GM23338 (cell line): ENCODE results near the gene RGS19. TPM values are rescaled to one million over a fixed set of nuclear protein-coding genes. Genes with fewer than 3 reads are reported as not detected.
A peak's percentile ranks its signal among the peaks of the same experiment; 100 is the strongest.

Experiments used
- ATAC-seq: fragments of 200-7000 bp; cut with Tn5 transposase; 3 replicates; pipeline ENCODE4 v1.9.1; 2020
- DNase-seq: peaks from one replicate; pipeline ENCODE4 v3.0.0-alpha.2; 2015; ENCODE audit warnings: low spot score
- H2AFZ ChIP-seq: fragments of 200-600 bp; sonication (generic); 2 replicates; pipeline ENCODE4 v1.8.0; 2016; ENCODE audit warnings: antibody characterized with exemption, mild to moderate bottlenecking, moderate library complexity
- H3F3A ChIP-seq: fragments of 200-600 bp; sonication (generic); replicated peaks from 2 replicates; pipeline ENCODE4 v1.8.0; 2017; ENCODE audit warnings: antibody characterized with exemption, mixed run types, low read depth
- H3K27ac ChIP-seq: fragments of 200-600 bp; sonication (generic); 2 replicates; pipeline ENCODE4 v1.6.1; 2016; ENCODE audit warnings: low read depth
- H3K27me3 ChIP-seq: fragments of 200-600 bp; sonication (generic); 2 replicates; pipeline ENCODE4 v1.8.0; 2016; ENCODE audit warnings: mild to moderate bottlenecking, mixed run types, moderate library complexity; ENCODE audit not compliant: insufficient read depth
- H3K36me3 ChIP-seq: fragments of 200-600 bp; sonication (generic); 2 replicates; pipeline ENCODE4 v1.8.0; 2016; ENCODE audit warnings: mild to moderate bottlenecking; ENCODE audit not compliant: insufficient read depth
- H3K4me1 ChIP-seq: fragments of 200-600 bp; sonication (generic); 2 replicates; pipeline ENCODE4 v1.8.0; 2016; ENCODE audit warnings: mild to moderate bottlenecking, moderate library complexity; ENCODE audit not compliant: insufficient read depth
- H3K4me2 ChIP-seq: fragments of 200-600 bp; sonication (generic); 2 replicates; pipeline ENCODE4 v1.7.1; 2017; ENCODE audit warnings: mixed run types
- H3K4me3 ChIP-seq: fragments of 200-600 bp; sonication (generic); 2 replicates; pipeline ENCODE4 v1.6.1; 2016; ENCODE audit warnings: mixed run types
- H3K79me2 ChIP-seq: fragments of 200-600 bp; sonication (generic); replicated peaks from 2 replicates; pipeline ENCODE4 v1.8.0; 2017; ENCODE audit warnings: mild to moderate bottlenecking; ENCODE audit not compliant: insufficient read depth
- H3K9me2 ChIP-seq: fragments of 200-600 bp; sonication (generic); 2 replicates; pipeline ENCODE4 v1.8.0; 2017; ENCODE audit not compliant: insufficient read depth
- H4K20me1 ChIP-seq: fragments of 200-600 bp; sonication (generic); replicated peaks from 2 replicates; pipeline ENCODE4 v1.8.0; 2017; ENCODE audit warnings: mild to moderate bottlenecking; ENCODE audit not compliant: insufficient read depth
- H3K27ac Mint-ChIP-seq: 2 replicates; pipeline ENCODE4 v1.8.0; 2020; ENCODE audit warnings: inconsistent platforms, mild to moderate bottlenecking, moderate library complexity, mixed read lengths
- H3K27me3 Mint-ChIP-seq: 3 replicates; pipeline ENCODE4 v1.8.0; 2022; ENCODE audit warnings: low read depth, mild to moderate bottlenecking, moderate library complexity, mixed read lengths, inconsistent platforms; ENCODE audit not compliant: insufficient read depth, poor library complexity
- H3K36me3 Mint-ChIP-seq: 3 replicates; pipeline ENCODE4 v1.8.0; 2021; ENCODE audit warnings: low read depth, mild to moderate bottlenecking, inconsistent platforms, moderate library complexity, mixed read lengths
- H3K4me1 Mint-ChIP-seq: 3 replicates; pipeline ENCODE4 v1.8.0; 2020; ENCODE audit warnings: mild to moderate bottlenecking, inconsistent platforms, mixed read lengths
- H3K4me3 Mint-ChIP-seq: 3 replicates; pipeline ENCODE4 v1.8.0; 2021; ENCODE audit warnings: moderate library complexity, mild to moderate bottlenecking, inconsistent platforms, mixed read lengths
- H3K9me3 Mint-ChIP-seq: 3 replicates; pipeline ENCODE4 v1.8.0; 2020; ENCODE audit warnings: moderate library complexity, mild to moderate bottlenecking, inconsistent platforms, mixed read lengths
- CREB1 ChIP-seq: fragments of 250-450 bp; sonication (Bioruptor Pico); IDR thresholded peaks from 2 replicates; pipeline ENCODE4 v1.5.0; 2020; ENCODE audit warnings: low read depth, mild to moderate bottlenecking, moderate library complexity
- ETS1 ChIP-seq: IDR thresholded peaks from 2 replicates; pipeline ENCODE4 v1.6.1; 2016; ENCODE audit warnings: antibody characterized with exemption
- EZH2phosphoT487 ChIP-seq: fragments of 200-600 bp; sonication (generic); IDR thresholded peaks from one replicate; pipeline ENCODE4 v1.8.1; 2018; ENCODE audit warnings: antibody characterized with exemption; ENCODE audit not compliant: unreplicated experiment
- JUNB ChIP-seq: IDR thresholded peaks from one replicate; pipeline ENCODE4 v1.6.1; 2016; ENCODE audit warnings: antibody characterized with exemption; ENCODE audit not compliant: unreplicated experiment
- NANOG ChIP-seq: IDR thresholded peaks from 2 replicates; pipeline ENCODE4 v1.6.1; 2016; ENCODE audit warnings: antibody characterized with exemption, borderline replicate concordance
- STAT1 ChIP-seq: IDR thresholded peaks from one replicate; pipeline ENCODE4 v1.6.1; 2016; ENCODE audit warnings: antibody characterized with exemption; ENCODE audit not compliant: unreplicated experiment
- polyA plus RNA-seq: library from polyadenylated mRNA; unstranded; fragments of >200 nt; fragmentation: Nextera tagmentation; extraction: Ambion mirVana; gene quantifications from 2 replicates; pipeline ENCODE4 v1.2.1, GENCODE V29; 2016
- total RNA-seq: library from RNA; depleted of rRNA; stranded (reverse); fragments of >200 nt; shearing (Covaris generic); gene quantifications from 2 replicates; pipeline ENCODE4 v1.2.3, GENCODE V29; 2014
- TF ChIP-seq, protein P1 (sequence below): fragments of 250-450 bp; sonication (Bioruptor Pico); IDR thresholded peaks from 2 replicates; pipeline ENCODE4 v1.5.0; 2020; ENCODE audit warnings: mild to moderate bottlenecking, moderate library complexity

RGS19 gene
- total and polyA plus RNA-seq, 2 experiments from 2014 or later: 13.1 to 19.7 TPM

GRCh38 chr20:64105846-64106434, 26.6 kb upstream of the RGS19 start:
- peaks cover 5% of the 10 kb centered on the region; the same call in 2 of the 3 replicates for H3K9me3 Mint-ChIP-seq
- Histone ChIP-seq H3K27me3 (peaks cover 16% of the 10 kb centered on the region), H2AFZ (no peak overlapping the region), H3K79me2 (no peaks in the 10 kb centered on the region), H3K27ac (no peak overlapping the region), H4K20me1 (no peaks in the 10 kb centered on the region), H3F3A (peaks cover 7% of the 10 kb centered on the region), H3K9me2 (no peaks in the 10 kb centered on the region), H3K4me1 (no peaks in the 10 kb centered on the region), H3K36me3 (no peaks in the 10 kb centered on the region), H3K4me3 (no peak overlapping the region), H3K4me2 (no peak overlapping the region)
- ATAC-seq (no peak), DNase-seq (peak; percentile 1)
- TF ChIP-seq EZH2phosphoT487: no peak
- TF ChIP-seq CREB1: no peak
- no peak for TF ChIP-seq JUNB
- no peak for TF ChIP-seq NANOG
- TF ChIP-seq STAT1: no peak
- TF ChIP-seq, protein P1, sequence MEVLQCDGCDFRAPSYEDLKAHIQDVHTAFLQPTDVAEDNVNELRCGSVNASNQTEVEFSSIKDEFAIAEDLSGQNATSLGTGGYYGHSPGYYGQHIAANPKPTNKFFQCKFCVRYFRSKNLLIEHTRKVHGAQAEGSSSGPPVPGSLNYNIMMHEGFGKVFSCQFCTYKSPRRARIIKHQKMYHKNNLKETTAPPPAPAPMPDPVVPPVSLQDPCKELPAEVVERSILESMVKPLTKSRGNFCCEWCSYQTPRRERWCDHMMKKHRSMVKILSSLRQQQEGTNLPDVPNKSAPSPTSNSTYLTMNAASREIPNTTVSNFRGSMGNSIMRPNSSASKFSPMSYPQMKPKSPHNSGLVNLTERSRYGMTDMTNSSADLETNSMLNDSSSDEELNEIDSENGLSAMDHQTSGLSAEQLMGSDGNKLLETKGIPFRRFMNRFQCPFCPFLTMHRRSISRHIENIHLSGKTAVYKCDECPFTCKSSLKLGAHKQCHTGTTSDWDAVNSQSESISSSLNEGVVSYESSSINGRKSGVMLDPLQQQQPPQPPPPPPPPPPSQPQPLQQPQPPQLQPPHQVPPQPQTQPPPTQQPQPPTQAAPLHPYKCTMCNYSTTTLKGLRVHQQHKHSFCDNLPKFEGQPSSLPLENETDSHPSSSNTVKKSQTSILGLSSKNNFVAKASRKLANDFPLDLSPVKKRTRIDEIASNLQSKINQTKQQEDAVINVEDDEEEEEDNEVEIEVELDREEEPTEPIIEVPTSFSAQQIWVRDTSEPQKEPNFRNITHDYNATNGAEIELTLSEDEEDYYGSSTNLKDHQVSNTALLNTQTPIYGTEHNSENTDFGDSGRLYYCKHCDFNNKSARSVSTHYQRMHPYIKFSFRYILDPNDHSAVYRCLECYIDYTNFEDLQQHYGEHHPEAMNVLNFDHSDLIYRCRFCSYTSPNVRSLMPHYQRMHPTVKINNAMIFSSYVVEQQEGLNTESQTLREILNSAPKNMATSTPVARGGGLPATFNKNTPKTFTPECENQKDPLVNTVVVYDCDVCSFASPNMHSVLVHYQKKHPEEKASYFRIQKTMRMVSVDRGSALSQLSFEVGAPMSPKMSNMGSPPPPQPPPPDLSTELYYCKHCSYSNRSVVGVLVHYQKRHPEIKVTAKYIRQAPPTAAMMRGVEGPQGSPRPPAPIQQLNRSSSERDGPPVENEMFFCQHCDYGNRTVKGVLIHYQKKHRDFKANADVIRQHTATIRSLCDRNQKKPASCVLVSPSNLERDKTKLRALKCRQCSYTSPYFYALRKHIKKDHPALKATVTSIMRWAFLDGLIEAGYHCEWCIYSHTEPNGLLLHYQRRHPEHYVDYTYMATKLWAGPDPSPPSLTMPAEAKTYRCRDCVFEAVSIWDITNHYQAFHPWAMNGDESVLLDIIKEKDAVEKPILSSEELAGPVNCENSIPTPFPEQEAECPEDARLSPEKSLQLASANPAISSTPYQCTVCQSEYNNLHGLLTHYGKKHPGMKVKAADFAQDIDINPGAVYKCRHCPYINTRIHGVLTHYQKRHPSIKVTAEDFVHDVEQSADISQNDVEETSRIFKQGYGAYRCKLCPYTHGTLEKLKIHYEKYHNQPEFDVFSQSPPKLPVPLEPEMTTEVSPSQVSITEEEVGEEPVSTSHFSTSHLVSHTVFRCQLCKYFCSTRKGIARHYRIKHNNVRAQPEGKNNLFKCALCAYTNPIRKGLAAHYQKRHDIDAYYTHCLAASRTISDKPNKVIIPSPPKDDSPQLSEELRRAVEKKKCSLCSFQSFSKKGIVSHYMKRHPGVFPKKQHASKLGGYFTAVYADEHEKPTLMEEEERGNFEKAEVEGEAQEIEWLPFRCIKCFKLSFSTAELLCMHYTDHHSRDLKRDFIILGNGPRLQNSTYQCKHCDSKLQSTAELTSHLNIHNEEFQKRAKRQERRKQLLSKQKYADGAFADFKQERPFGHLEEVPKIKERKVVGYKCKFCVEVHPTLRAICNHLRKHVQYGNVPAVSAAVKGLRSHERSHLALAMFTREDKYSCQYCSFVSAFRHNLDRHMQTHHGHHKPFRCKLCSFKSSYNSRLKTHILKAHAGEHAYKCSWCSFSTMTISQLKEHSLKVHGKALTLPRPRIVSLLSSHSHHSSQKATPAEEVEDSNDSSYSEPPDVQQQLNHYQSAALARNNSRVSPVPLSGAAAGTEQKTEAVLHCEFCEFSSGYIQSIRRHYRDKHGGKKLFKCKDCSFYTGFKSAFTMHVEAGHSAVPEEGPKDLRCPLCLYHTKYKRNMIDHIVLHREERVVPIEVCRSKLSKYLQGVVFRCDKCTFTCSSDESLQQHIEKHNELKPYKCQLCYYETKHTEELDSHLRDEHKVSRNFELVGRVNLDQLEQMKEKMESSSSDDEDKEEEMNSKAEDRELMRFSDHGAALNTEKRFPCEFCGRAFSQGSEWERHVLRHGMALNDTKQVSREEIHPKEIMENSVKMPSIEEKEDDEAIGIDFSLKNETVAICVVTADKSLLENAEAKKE (CRISPR knock-in tag): no peak
- no peak for TF ChIP-seq ETS1
- peaks cover 9% of the 10 kb centered on the region for H3K4me1 Mint-ChIP-seq
- H3K36me3 Mint-ChIP-seq: no peaks in the 10 kb centered on the region; the same call in 2 of the 3 replicates
- peaks cover 22% of the 10 kb centered on the region for H3K27me3 Mint-ChIP-seq
- H3K4me3 Mint-ChIP-seq: no peak overlapping the region
- H3K27ac Mint-ChIP-seq: no peak overlapping the region
